ENCODE measurements around the gene EBLN2.

The EBLN2 gene

DNA sequence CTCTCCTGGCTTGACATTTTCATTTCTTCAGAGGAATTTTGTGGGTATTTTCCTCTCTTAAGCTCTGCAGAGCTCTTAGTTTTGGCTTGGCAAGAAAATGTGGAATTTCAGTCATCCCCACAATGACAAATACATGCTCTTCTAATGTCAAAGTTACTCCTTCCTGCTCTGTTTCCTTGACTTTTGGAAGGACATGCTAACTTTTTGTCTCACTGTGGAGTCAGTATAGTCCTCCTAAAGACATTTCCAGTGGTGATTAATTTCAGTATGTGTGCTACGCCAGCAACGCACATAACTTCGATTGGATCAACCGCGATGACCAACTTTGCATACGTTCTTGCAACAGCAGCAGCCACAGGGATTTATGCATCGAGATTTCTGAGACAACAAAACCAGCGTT, 13.3 kb downstream of the EBLN2 start:
- H3K27ac ChIP-seq (ENCODE audit: insufficient read depth, low read length, poor library complexity, severe bottlenecking): no peak overlapping the region
- no peaks in the 10 kb centered on the region for H3K4me1 ChIP-seq (ENCODE audit: control insufficient read depth, insufficient read depth, low read length, poor library complexity, severe bottlenecking)
- no peak for DNase-seq
- no peaks in the 10 kb centered on the region for H3K36me3 ChIP-seq (ENCODE audit: control insufficient read depth, insufficient read depth, low read length)
- H3K9me3 ChIP-seq (ENCODE audit: control insufficient read depth, low read length): no peaks in the 10 kb centered on the region
- H3K4me3 ChIP-seq (ENCODE audit: insufficient read depth, low read depth, low read length, poor library complexity, severe bottlenecking): no peak overlapping the region
- H3K27me3 ChIP-seq (replicated peaks; ENCODE audit: control insufficient read depth, insufficient read depth, low read length, poor library complexity, severe bottlenecking): no peaks in the 10 kb centered on the region

DNA sequence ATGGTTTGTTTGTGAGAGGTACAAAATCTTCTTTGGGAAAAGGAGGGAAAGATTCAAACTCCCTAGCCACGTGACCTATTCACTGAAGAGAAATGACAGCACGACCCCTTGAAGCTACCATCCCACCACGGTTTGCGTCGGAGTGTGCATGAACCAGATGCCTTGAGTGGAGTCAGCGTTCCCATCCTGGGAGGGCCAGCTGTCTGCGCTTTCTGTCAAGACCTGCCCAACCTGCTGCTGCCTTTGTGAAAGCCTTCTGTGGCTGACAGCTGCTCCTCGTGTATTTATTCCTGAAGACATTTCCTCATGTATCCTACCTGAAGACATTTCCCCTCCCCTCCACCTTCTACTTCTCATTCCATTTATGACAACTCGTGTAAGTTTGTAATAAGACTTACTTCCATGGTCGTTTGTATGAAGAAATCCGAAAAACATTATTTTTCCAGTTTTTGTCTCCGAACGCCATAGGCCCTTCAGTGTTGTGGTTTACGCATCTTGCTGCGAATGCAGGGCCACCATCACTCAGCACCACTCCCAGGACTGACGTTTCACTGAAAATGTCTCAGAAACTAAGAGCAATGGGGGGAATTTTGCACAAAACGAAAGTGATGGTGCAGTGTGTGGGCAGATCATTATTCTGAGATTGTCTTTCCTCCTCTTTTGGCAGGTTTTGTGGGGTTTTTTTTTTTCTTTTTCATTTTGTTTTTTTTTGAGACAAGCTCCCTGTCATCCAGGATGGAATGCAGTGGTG, 18.9 kb downstream of the EBLN2 start:
- Histone ChIP-seq H3K9me3 (ENCODE audit: control insufficient read depth, low read length) (no peaks in the 10 kb centered on the region), H3K36me3 (ENCODE audit: control insufficient read depth, insufficient read depth, low read length) (no peaks in the 10 kb centered on the region), H3K27ac (ENCODE audit: insufficient read depth, low read length, poor library complexity, severe bottlenecking) (no peak overlapping the region), H3K4me1 (ENCODE audit: control insufficient read depth, insufficient read depth, low read length, poor library complexity, severe bottlenecking) (no peaks in the 10 kb centered on the region), H3K27me3 (replicated peaks; ENCODE audit: control insufficient read depth, insufficient read depth, low read length, poor library complexity, severe bottlenecking) (no peaks in the 10 kb centered on the region), H3K4me3 (ENCODE audit: insufficient read depth, low read depth, low read length, poor library complexity, severe bottlenecking) (no peak overlapping the region)
- no peak for DNase-seq

- Histone ChIP-seq H3K36me3 (ENCODE audit: control insufficient read depth, insufficient read depth, low read length) (no peaks in the 10 kb centered on the region), H3K27ac (ENCODE audit: insufficient read depth, low read length, poor library complexity, severe bottlenecking) (no peak overlapping the region), H3K27me3 (replicated peaks; ENCODE audit: control insufficient read depth, insufficient read depth, low read length, poor library complexity, severe bottlenecking) (no peaks in the 10 kb centered on the region), H3K9me3 (ENCODE audit: control insufficient read depth, low read length) (no peaks in the 10 kb centered on the region), H3K4me3 (ENCODE audit: insufficient read depth, low read depth, low read length, poor library complexity, severe bottlenecking) (no peak overlapping the region), H3K4me1 (ENCODE audit: control insufficient read depth, insufficient read depth, low read length, poor library complexity, severe bottlenecking) (no peaks in the 10 kb centered on the region)
- DNase-seq: no peak
These were observed 19.7 kb downstream of the EBLN2 start for GRCh38 chr3:73081140-73081539.

- no peak for DNase-seq
- Histone ChIP-seq H3K27ac (ENCODE audit: insufficient read depth, low read length, poor library complexity, severe bottlenecking) (no peak overlapping the region), H3K4me3 (ENCODE audit: insufficient read depth, low read depth, low read length, poor library complexity, severe bottlenecking) (no peak overlapping the region), H3K9me3 (ENCODE audit: control insufficient read depth, low read length) (no peaks in the 10 kb centered on the region), H3K4me1 (ENCODE audit: control insufficient read depth, insufficient read depth, low read length, poor library complexity, severe bottlenecking) (no peaks in the 10 kb centered on the region), H3K27me3 (replicated peaks; ENCODE audit: control insufficient read depth, insufficient read depth, low read length, poor library complexity, severe bottlenecking) (no peaks in the 10 kb centered on the region), H3K36me3 (ENCODE audit: control insufficient read depth, insufficient read depth, low read length) (no peaks in the 10 kb centered on the region)
These were observed 22.7 kb downstream of the EBLN2 start for GRCh38 chr3:73084170-73084569.

GRCh38 chr3:73086071-73086494, 24.6 kb downstream of the EBLN2 start:
- no peaks in the 10 kb centered on the region for H3K9me3 ChIP-seq (ENCODE audit: control insufficient read depth, low read length)
- DNase-seq: peak in 1 of 3 donors; percentile 31
- no peaks in the 10 kb centered on the region for H3K27me3 ChIP-seq (replicated peaks; ENCODE audit: control insufficient read depth, insufficient read depth, low read length, poor library complexity, severe bottlenecking)
- no peaks in the 10 kb centered on the region for H3K36me3 ChIP-seq (ENCODE audit: control insufficient read depth, insufficient read depth, low read length)
- no peaks in the 10 kb centered on the region for H3K4me1 ChIP-seq (ENCODE audit: control insufficient read depth, insufficient read depth, low read length, poor library complexity, severe bottlenecking)
- no peak overlapping the region for H3K4me3 ChIP-seq (ENCODE audit: insufficient read depth, low read depth, low read length, poor library complexity, severe bottlenecking)
- no peak overlapping the region for H3K27ac ChIP-seq (ENCODE audit: insufficient read depth, low read length, poor library complexity, severe bottlenecking)

DNA sequence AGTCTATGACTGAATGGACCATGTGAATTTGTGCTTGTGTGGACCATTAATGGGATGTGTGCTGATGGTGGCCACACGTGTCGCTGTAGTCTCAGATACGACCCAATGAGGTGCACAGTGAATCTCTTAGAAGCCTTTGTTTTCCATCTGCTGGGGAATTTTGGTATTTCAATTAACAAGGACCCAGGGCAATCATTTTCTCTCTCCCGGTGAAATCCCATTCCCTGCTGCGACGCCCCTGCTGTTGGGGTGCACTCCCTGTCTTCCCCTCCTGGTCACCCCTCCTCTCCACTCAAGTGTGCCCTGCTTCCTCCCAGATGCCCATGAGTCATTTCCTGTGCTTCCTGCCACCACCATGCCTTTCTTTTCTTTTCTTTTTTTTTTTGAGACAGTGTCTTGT, 32.7 kb downstream of the EBLN2 start:
- Histone ChIP-seq H3K4me1 (ENCODE audit: control insufficient read depth, insufficient read depth, low read length, poor library complexity, severe bottlenecking) (no peaks in the 10 kb centered on the region), H3K27me3 (replicated peaks; ENCODE audit: control insufficient read depth, insufficient read depth, low read length, poor library complexity, severe bottlenecking) (no peaks in the 10 kb centered on the region), H3K27ac (ENCODE audit: insufficient read depth, low read length, poor library complexity, severe bottlenecking) (no peak overlapping the region), H3K9me3 (ENCODE audit: control insufficient read depth, low read length) (no peaks in the 10 kb centered on the region), H3K4me3 (ENCODE audit: insufficient read depth, low read depth, low read length, poor library complexity, severe bottlenecking) (no peak overlapping the region), H3K36me3 (ENCODE audit: control insufficient read depth, insufficient read depth, low read length) (no peaks in the 10 kb centered on the region)
- no peak for DNase-seq

DNA sequence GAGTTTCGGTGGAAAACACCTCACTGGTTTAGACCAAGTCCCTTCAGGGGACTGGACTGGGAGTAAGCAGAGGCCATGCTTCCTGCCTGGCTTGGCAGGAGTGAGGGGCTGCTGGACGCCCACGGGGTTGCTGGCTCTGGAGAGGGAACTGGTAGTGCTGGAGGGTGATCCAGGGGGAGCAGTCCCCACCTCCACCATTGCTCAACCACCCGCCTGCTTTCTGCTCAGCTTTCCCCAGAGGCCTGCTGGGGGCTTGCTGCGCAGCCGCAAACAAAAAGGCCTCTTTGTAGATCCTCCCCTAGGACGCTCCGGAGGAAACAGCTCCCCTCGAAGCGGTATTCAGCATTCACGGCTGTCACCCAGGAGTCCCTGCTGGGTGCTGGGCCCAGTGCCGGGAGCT, 33.5 kb downstream of the EBLN2 start:
- H3K36me3 ChIP-seq (ENCODE audit: control insufficient read depth, insufficient read depth, low read length): no peaks in the 10 kb centered on the region
- no peak overlapping the region for H3K4me3 ChIP-seq (ENCODE audit: insufficient read depth, low read depth, low read length, poor library complexity, severe bottlenecking)
- no peak overlapping the region for H3K27ac ChIP-seq (ENCODE audit: insufficient read depth, low read length, poor library complexity, severe bottlenecking)
- H3K9me3 ChIP-seq (ENCODE audit: control insufficient read depth, low read length): no peaks in the 10 kb centered on the region
- H3K4me1 ChIP-seq (ENCODE audit: control insufficient read depth, insufficient read depth, low read length, poor library complexity, severe bottlenecking): no peaks in the 10 kb centered on the region
- no peaks in the 10 kb centered on the region for H3K27me3 ChIP-seq (replicated peaks; ENCODE audit: control insufficient read depth, insufficient read depth, low read length, poor library complexity, severe bottlenecking)
- DNase-seq: no peak

DNA sequence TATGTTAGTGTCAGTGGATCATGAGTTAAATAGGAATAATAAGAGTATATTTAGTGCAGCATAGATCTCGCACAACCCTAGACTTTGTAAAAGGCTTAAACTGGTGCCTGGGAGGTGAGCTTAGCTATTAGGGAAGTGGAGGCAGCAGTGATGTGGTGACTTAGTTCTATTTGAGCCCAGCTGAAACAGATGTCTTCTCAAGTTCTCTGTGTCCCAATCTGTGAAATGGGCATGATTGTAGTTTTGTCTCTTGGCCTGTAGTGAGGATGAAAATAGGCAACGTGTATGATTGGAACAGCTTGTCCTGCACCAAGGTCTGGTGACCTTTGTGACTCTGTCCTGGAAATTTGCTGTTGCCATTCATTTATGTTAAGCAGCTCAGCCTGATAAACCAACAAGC, 34.7 kb downstream of the EBLN2 start:
- H3K9me3 ChIP-seq (ENCODE audit: control insufficient read depth, low read length): no peaks in the 10 kb centered on the region
- H3K36me3 ChIP-seq (ENCODE audit: control insufficient read depth, insufficient read depth, low read length): no peaks in the 10 kb centered on the region
- no peak overlapping the region for H3K27ac ChIP-seq (ENCODE audit: insufficient read depth, low read length, poor library complexity, severe bottlenecking)
- no peak overlapping the region for H3K4me3 ChIP-seq (ENCODE audit: insufficient read depth, low read depth, low read length, poor library complexity, severe bottlenecking)
- H3K27me3 ChIP-seq (replicated peaks; ENCODE audit: control insufficient read depth, insufficient read depth, low read length, poor library complexity, severe bottlenecking): no peaks in the 10 kb centered on the region
- no peak for DNase-seq
- H3K4me1 ChIP-seq (ENCODE audit: control insufficient read depth, insufficient read depth, low read length, poor library complexity, severe bottlenecking): no peaks in the 10 kb centered on the region

DNA sequence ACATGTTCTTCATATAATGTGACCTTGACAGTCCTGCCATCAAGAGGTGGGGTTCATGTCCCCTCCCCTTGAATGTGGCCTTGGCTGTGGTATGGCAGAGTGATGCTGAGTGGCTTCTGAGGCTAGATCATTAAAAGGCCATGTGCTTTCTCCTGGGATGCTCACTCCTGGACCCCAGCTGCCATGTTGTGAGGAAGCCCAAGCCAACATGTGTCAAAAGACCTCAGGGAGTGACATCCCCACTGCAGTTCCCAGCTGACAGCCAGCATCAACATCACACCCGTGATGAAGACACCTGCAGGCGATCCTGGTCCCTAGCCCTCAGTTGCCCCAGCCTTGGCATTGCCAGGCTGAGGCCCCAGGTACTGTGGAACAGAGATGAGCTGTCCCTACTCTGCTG, 36.6 kb downstream of the EBLN2 start:
- no peak overlapping the region for H3K4me3 ChIP-seq (ENCODE audit: insufficient read depth, low read depth, low read length, poor library complexity, severe bottlenecking)
- DNase-seq: no peak
- H3K27me3 ChIP-seq (replicated peaks; ENCODE audit: control insufficient read depth, insufficient read depth, low read length, poor library complexity, severe bottlenecking): no peaks in the 10 kb centered on the region
- H3K9me3 ChIP-seq (ENCODE audit: control insufficient read depth, low read length): no peaks in the 10 kb centered on the region
- H3K27ac ChIP-seq (ENCODE audit: insufficient read depth, low read length, poor library complexity, severe bottlenecking): no peak overlapping the region
- H3K36me3 ChIP-seq (ENCODE audit: control insufficient read depth, insufficient read depth, low read length): no peaks in the 10 kb centered on the region
- no peaks in the 10 kb centered on the region for H3K4me1 ChIP-seq (ENCODE audit: control insufficient read depth, insufficient read depth, low read length, poor library complexity, severe bottlenecking)

DNA sequence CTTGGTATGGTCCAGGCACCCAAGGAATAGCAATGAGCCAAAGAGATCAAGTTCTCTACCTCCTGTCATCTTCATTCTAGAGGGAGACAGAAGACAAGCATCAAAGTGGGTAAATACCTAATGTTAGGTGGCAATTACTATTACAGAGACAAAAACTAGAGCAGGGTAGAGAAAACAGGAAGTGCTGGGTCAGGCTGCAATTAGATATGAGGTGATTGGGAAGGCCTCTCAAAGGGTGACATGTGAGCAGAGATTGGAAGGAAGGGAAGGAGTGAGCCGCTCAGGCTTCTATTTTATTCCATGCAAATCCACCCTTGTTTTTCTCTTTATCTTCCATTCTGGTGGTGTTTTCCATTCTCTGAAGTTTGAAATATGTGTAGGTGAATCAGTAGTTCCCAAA, 37.4 kb downstream of the EBLN2 start:
- Histone ChIP-seq H3K27me3 (replicated peaks; ENCODE audit: control insufficient read depth, insufficient read depth, low read length, poor library complexity, severe bottlenecking) (no peaks in the 10 kb centered on the region), H3K4me1 (ENCODE audit: control insufficient read depth, insufficient read depth, low read length, poor library complexity, severe bottlenecking) (no peaks in the 10 kb centered on the region), H3K36me3 (ENCODE audit: control insufficient read depth, insufficient read depth, low read length) (no peaks in the 10 kb centered on the region), H3K4me3 (ENCODE audit: insufficient read depth, low read depth, low read length, poor library complexity, severe bottlenecking) (no peak overlapping the region), H3K27ac (ENCODE audit: insufficient read depth, low read length, poor library complexity, severe bottlenecking) (no peak overlapping the region), H3K9me3 (ENCODE audit: control insufficient read depth, low read length) (no peaks in the 10 kb centered on the region)
- no peak for DNase-seq

Measured in effector memory CD4-positive, alpha-beta T cell (primary cell).